ENCODE results near the gene MINDY4. TPM values are rescaled to one million over a fixed set of nuclear protein-coding genes. Genes with fewer than 3 reads are reported as not detected.

MINDY4 gene
- total and polyA plus RNA-seq, 10 of the 15 experiments (the other 5 are each of a cell fraction or from before 2014, with no cell fraction given) = 0.10 to 0.90 (median 0.40) TPM

- TF ChIP-seq ZNF687 (IDR thresholded peaks at IDR 0.05) (no peak), HDAC6 (IDR thresholded peaks at IDR 0.05; ENCODE audit: unreplicated experiment) (no peak), SRF (IDR thresholded peaks at IDR 0.05; ENCODE audit: low read depth in 2 of 2, low read length in 2 of 2) (no peak), POLR2A (IDR thresholded peaks at IDR 0.05; ENCODE audit: low read depth, low read length) (no peak), TCF7 (IDR thresholded peaks at IDR 0.05; ENCODE audit: borderline replicate concordance) (no peak), BCL11A (IDR thresholded peaks at IDR 0.05; ENCODE audit: low read depth, low read length) (no peak), MTA2 (IDR thresholded peaks at IDR 0.05; ENCODE audit: low read depth) (no peak), HDGF (IDR thresholded peaks at IDR 0.05) (no peak), MYB (IDR thresholded peaks at IDR 0.05; ENCODE audit: borderline replicate concordance, low read depth, low read length) (no peak), SIX5 (IDR thresholded peaks at IDR 0.05; ENCODE audit: low read depth, low read length, severe bottlenecking) (no peak)
- TF ChIP-seq, protein P1, sequence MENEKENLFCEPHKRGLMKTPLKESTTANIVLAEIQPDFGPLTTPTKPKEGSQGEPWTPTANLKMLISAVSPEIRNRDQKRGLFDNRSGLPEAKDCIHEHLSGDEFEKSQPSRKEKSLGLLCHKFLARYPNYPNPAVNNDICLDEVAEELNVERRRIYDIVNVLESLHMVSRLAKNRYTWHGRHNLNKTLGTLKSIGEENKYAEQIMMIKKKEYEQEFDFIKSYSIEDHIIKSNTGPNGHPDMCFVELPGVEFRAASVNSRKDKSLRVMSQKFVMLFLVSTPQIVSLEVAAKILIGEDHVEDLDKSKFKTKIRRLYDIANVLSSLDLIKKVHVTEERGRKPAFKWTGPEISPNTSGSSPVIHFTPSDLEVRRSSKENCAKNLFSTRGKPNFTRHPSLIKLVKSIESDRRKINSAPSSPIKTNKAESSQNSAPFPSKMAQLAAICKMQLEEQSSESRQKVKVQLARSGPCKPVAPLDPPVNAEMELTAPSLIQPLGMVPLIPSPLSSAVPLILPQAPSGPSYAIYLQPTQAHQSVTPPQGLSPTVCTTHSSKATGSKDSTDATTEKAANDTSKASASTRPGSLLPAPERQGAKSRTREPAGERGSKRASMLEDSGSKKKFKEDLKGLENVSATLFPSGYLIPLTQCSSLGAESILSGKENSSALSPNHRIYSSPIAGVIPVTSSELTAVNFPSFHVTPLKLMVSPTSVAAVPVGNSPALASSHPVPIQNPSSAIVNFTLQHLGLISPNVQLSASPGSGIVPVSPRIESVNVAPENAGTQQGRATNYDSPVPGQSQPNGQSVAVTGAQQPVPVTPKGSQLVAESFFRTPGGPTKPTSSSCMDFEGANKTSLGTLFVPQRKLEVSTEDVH (IDR thresholded peaks at IDR 0.05; ENCODE audit: low read depth, partially characterized antibody) = no peak
- TF ChIP-seq, protein P2, sequence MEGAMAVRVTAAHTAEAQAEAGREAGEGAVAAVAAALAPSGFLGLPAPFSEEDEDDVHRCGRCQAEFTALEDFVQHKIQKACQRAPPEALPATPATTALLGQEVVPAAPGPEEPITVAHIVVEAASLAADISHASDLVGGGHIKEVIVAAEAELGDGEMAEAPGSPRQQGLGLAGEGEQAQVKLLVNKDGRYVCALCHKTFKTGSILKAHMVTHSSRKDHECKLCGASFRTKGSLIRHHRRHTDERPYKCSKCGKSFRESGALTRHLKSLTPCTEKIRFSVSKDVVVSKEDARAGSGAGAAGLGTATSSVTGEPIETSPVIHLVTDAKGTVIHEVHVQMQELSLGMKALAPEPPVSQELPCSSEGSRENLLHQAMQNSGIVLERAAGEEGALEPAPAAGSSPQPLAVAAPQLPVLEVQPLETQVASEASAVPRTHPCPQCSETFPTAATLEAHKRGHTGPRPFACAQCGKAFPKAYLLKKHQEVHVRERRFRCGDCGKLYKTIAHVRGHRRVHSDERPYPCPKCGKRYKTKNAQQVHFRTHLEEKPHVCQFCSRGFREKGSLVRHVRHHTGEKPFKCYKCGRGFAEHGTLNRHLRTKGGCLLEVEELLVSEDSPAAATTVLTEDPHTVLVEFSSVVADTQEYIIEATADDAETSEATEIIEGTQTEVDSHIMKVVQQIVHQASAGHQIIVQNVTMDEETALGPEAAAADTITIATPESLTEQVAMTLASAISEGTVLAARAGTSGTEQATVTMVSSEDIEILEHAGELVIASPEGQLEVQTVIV (IDR thresholded peaks at IDR 0.05; ENCODE audit: borderline replicate concordance, partially characterized antibody) = no peak
- Histone ChIP-seq H3K4me2 (ENCODE audit: control insufficient read depth, insufficient read depth) (no peak overlapping the region), H3K27ac (ENCODE audit: control insufficient read depth, insufficient read depth) (no peak overlapping the region), H2AFZ (ENCODE audit: control insufficient read depth, low read depth, low read length) (no peak overlapping the region), H4K20me1 (ENCODE audit: control insufficient read depth, insufficient read depth) (no peaks in the 10 kb centered on the region), H3K9me3 (replicated peaks; ENCODE audit: control insufficient read depth, insufficient read depth, low read length) (no peaks in the 10 kb centered on the region), H3K9ac (ENCODE audit: control insufficient read depth, insufficient read depth, low read length) (no peak overlapping the region), H3K4me3 (no peak overlapping the region), H3K36me3 (ENCODE audit: control insufficient read depth in 2 of 2, insufficient read depth in 2 of 2, low read length in 1 of 2) (no peaks in the 10 kb centered on the region), H3K27me3 (replicated peaks in 1 of 2; ENCODE audit: control insufficient read depth in 2 of 2, insufficient read depth in 2 of 2, low read length in 1 of 2) (peaks cover 0 to 2% of the 10 kb centered on the region in 2 experiments; a peak in 3 of 4 replicates), H3K79me2 (ENCODE audit: control insufficient read depth, insufficient read depth, low read length) (no peaks in the 10 kb centered on the region), H3K4me1 (ENCODE audit: control insufficient read depth, insufficient read depth, low read length) (no peaks in the 10 kb centered on the region)
- BruUV-seq (replicated peaks) = no TSS peak
- 10% methylated on average over 2 of the region's 2 CpGs for WGBS (ENCODE audit: insufficient coverage, insufficient replicate concordance, low lambda C conversion rate, missing lambda C conversion rate)
- CTCF ChIA-PET = interaction anchor here (0.6 to 0.7 kb wide), 2 partner anchors 41 to 132 kb away, joined by 3 read pairs; no protein-coding TSS in a partner anchor
- DNase-seq (ENCODE audit: low read depth, low spot score) (no peak), ATAC-seq (no peak), FAIRE-seq (no peak)
- POLR2A ChIA-PET = interaction anchor here (0.5 kb wide), 1 partner anchor 1094 kb away, joined by 3 read pairs; no protein-coding TSS in a partner anchor
- intact Hi-C loops (cut with micrococcal nuclease; ENCODE audit: unreplicated experiment) (no loop called here), in situ Hi-C loops (cut with MboI) (no loop called here)
- RAD21 ChIA-PET (ENCODE audit: unreplicated experiment) = no interaction called here
- SMC1A ChIA-PET (ENCODE audit: uncharacterized antibody, unreplicated experiment) = interaction anchor here (1.5 kb wide), 1 partner anchor 35 kb away, joined by 3 read pairs; no protein-coding TSS in a partner anchor
Observed at GRCh38 chr7:30897770-30898169, 126.6 kb downstream of the MINDY4 start.
